SK-N-SH (cell line): ENCODE results near the gene RBM19. TPM values are rescaled to one million over a fixed set of nuclear protein-coding genes. Genes with fewer than 3 reads are reported as not detected.

Experiments
- CTCF ChIA-PET: fragments of 300-600, 350-600 bp; formaldehyde crosslinking; extraction: SDS; loops from one replicate; lab custom pipeline; 2021; lab: Yijun Ruan, JAX
- POLR2A ChIA-PET: fragments of 350-600 bp; sonication (Branson Sonifier 250); formaldehyde crosslinking; extraction: SDS; loops from one replicate; lab custom pipeline; 2020; ENCODE audit warnings: antibody characterized with exemption, inconsistent platforms; lab: Yijun Ruan, JAX
- DNase-seq: peaks from one replicate; pipeline ENCODE4 v3.0.0; 2012
- H2AFZ ChIP-seq: fragments of 200-600 bp; sonication (generic); 2 replicates; pipeline ENCODE4 v1.8.1; 2016; ENCODE audit warnings: antibody characterized with exemption, mild to moderate bottlenecking, low read depth
- H3F3A ChIP-seq: fragments of 200-600 bp; sonication (generic); replicated peaks from 2 replicates; pipeline ENCODE3; 2016; ENCODE audit warnings: antibody characterized with exemption, mild to moderate bottlenecking; ENCODE audit not compliant: insufficient read depth
- H3K27ac ChIP-seq, 2 experiments: fragments of 200-500 bp in 1 of 2; fragments of 200-600 bp in 1 of 2; sonication (Bioruptor generic) in 1 of 2; sonication (generic), shearing (Covaris generic) in 1 of 2; 2 replicates each; pipeline versions ENCODE4 v1.5.1 to v1.6.1; 2014 to 2016; ENCODE audit warnings: low read depth in 2 of 2, inconsistent platforms in 1 of 2, low read length in 1 of 2, mild to moderate bottlenecking in 1 of 2, mixed read lengths in 1 of 2
- H3K27me3 ChIP-seq: fragments of 200-600 bp; sonication (generic), shearing (Covaris generic); 2 replicates; pipeline ENCODE4 v1.6.1; 2016; ENCODE audit warnings: mixed run types; ENCODE audit not compliant: insufficient read depth
- H3K36me3 ChIP-seq, 2 experiments: fragments of 200-500 bp in 1 of 2; fragments of 200-600 bp in 1 of 2; sonication (Bioruptor generic) in 1 of 2; sonication (generic) in 1 of 2; replicated peaks in 1 of 2; 2 replicates each; pipeline versions ENCODE3 to v1.5.1; 2014 to 2016; ENCODE audit warnings: low read length in 1 of 2, mild to moderate bottlenecking in 1 of 2; ENCODE audit not compliant: insufficient read depth in 2 of 2, control insufficient read depth in 1 of 2
- H3K4me1 ChIP-seq, 2 experiments: fragments of 200-500 bp in 1 of 2; fragments of 200-600 bp in 1 of 2; sonication (Bioruptor generic) in 1 of 2; sonication (generic), shearing (Covaris generic) in 1 of 2; 2 replicates each; pipeline versions ENCODE4 v1.5.1 to v1.6.1; 2014 to 2016; ENCODE audit warnings: low read depth in 1 of 2, low read length in 1 of 2, mixed run types in 1 of 2; ENCODE audit not compliant: insufficient read depth in 2 of 2, control insufficient read depth in 1 of 2
- H3K4me2 ChIP-seq: fragments of 200-600 bp; sonication (generic), shearing (Covaris generic); 2 replicates; pipeline ENCODE4 v1.6.1; 2017; ENCODE audit warnings: mixed run types
- H3K4me3 ChIP-seq, 2 experiments: fragments of 200-500 bp in 1 of 2; fragments of 200-600 bp in 1 of 2; sonication (Bioruptor generic) in 1 of 2; sonication (generic), shearing (Covaris generic) in 1 of 2; 2 replicates each; pipeline versions ENCODE4 v1.5.1 to v1.8.1; 2014 to 2016; ENCODE audit warnings: low read depth in 2 of 2, inconsistent platforms in 1 of 2, low read length in 1 of 2, mild to moderate bottlenecking in 1 of 2, mixed read lengths in 1 of 2, moderate library complexity in 1 of 2
- H3K79me2 ChIP-seq: fragments of 200-600 bp; sonication (generic); 2 replicates; pipeline ENCODE4 v1.8.1; 2017; ENCODE audit warnings: mild to moderate bottlenecking; ENCODE audit not compliant: insufficient read depth
- H3K9ac ChIP-seq: fragments of 200-600 bp; sonication (generic); 2 replicates; pipeline ENCODE4 v1.6.1; 2017; ENCODE audit warnings: mixed run types
- H3K9me2 ChIP-seq: fragments of 200-600 bp; sonication (generic); 2 replicates; pipeline ENCODE4 v1.6.1; 2017; ENCODE audit warnings: mixed run types
- H3K9me3 ChIP-seq: fragments of 200-600 bp; sonication (generic); 2 replicates; pipeline ENCODE4 v1.6.1; 2017; ENCODE audit warnings: mixed run types, mild to moderate bottlenecking, moderate library complexity
- H4K20me1 ChIP-seq: fragments of 200-600 bp; sonication (generic); 2 replicates; pipeline ENCODE4 v1.6.1; 2017; ENCODE audit warnings: mild to moderate bottlenecking, mixed run types; ENCODE audit not compliant: insufficient read depth
- EP300 ChIP-seq, 2 experiments: IDR thresholded peaks; 2 replicates each; pipeline versions ENCODE4 v1.4.0 to v1.6.1; 2012; ENCODE audit warnings: borderline replicate concordance in 1 of 2, low read depth in 1 of 2, low read length in 1 of 2
- EZH2phosphoT487 ChIP-seq: fragments of 200-600 bp; sonication (generic); IDR thresholded peaks from 2 replicates; pipeline ENCODE4 v1.6.1; 2017; ENCODE audit warnings: low read depth, mixed run types, mild to moderate bottlenecking, antibody characterized with exemption, moderate library complexity, borderline replicate concordance
- FOSL2 ChIP-seq: IDR thresholded peaks from 2 replicates; pipeline ENCODE4 v1.4.0; 2012; ENCODE audit warnings: low read depth, mild to moderate bottlenecking, moderate library complexity, borderline replicate concordance
- FOXJ3 ChIP-seq: sonication (generic); formaldehyde crosslinking; IDR thresholded peaks from 2 replicates; pipeline ENCODE4 v1.5.1; 2020; ENCODE audit warnings: mild to moderate bottlenecking, missing genetic modification reagents
- GATA2 ChIP-seq: sonication (generic); formaldehyde crosslinking; IDR thresholded peaks from 2 replicates; pipeline ENCODE4 v1.5.0; 2020; ENCODE audit warnings: mild to moderate bottlenecking, missing genetic modification reagents
- IRF3 ChIP-seq: fragments of 150-350 bp; IDR thresholded peaks from 2 replicates; pipeline ENCODE4 v1.6.1; 2016; ENCODE audit warnings: mild to moderate bottlenecking, low read depth, low read length
- JUND ChIP-seq: IDR thresholded peaks from 2 replicates; pipeline ENCODE4 v1.4.0; 2012
- MEF2A ChIP-seq: IDR thresholded peaks from 2 replicates; pipeline ENCODE4 v1.4.0; 2012; ENCODE audit warnings: low read depth, borderline replicate concordance
- POLR2AphosphoS5 ChIP-seq: IDR thresholded peaks from 2 replicates; pipeline ENCODE4 v1.6.1; 2012; ENCODE audit warnings: low read depth, low read length
- RAD21 ChIP-seq: IDR thresholded peaks from 2 replicates; pipeline ENCODE4 v1.6.1; 2012; ENCODE audit warnings: mild to moderate bottlenecking, low read length
- RCOR1 ChIP-seq: fragments of 150-350 bp; IDR thresholded peaks from 2 replicates; pipeline ENCODE4 v1.6.1; 2017; ENCODE audit warnings: antibody characterized with exemption, low read length
- RFX5 ChIP-seq: IDR thresholded peaks from 2 replicates; pipeline ENCODE4 v1.6.1; 2012; ENCODE audit warnings: mild to moderate bottlenecking, improper control_type of control experiment, low read length
- RXRA ChIP-seq: IDR thresholded peaks from 2 replicates; pipeline ENCODE4 v1.4.0; 2012; ENCODE audit warnings: low read depth, mild to moderate bottlenecking, borderline replicate concordance
- SIN3A ChIP-seq: IDR thresholded peaks from 2 replicates; pipeline ENCODE4 v1.6.1; 2012; ENCODE audit warnings: low read depth, mild to moderate bottlenecking, low read length, moderate library complexity, borderline replicate concordance
- SMC3 ChIP-seq: IDR thresholded peaks from 2 replicates; pipeline ENCODE4 v1.6.1; 2012; ENCODE audit warnings: low read depth, low read length, improper control_type of control experiment
- TAF1 ChIP-seq: IDR thresholded peaks from 2 replicates; pipeline ENCODE4 v1.6.1; 2012; ENCODE audit warnings: low read depth, mild to moderate bottlenecking, low read length, moderate library complexity, borderline replicate concordance
- TCF12 ChIP-seq: IDR thresholded peaks from 2 replicates; pipeline ENCODE4 v1.4.0; 2012
- WGBS: methylation state at CpG from one replicate; pipeline ENCODE4 v1.1.6; 2017; ENCODE audit warnings: low lambda C conversion rate; 5-methylcytosine and 5-hydroxymethylcytosine counted together
- polyA plus RNA-seq, 3 experiments: library from polyadenylated mRNA; depleted of rRNA; stranded (reverse); fragments of >200 nt; gene quantifications; 2 replicates each; pipeline ENCODE4 v1.2.3, GENCODE V29; 2012
- TF ChIP-seq, protein P1 (sequence below): fragments of 200-600 bp; sonication (generic); IDR thresholded peaks from 2 replicates; pipeline ENCODE4 v1.6.1; 2017; ENCODE audit warnings: antibody characterized with exemption, mild to moderate bottlenecking, moderate library complexity
- TF ChIP-seq, protein P2 (sequence below): fragments of 150-350 bp; IDR thresholded peaks from 2 replicates; pipeline ENCODE4 v1.6.1; 2017; ENCODE audit warnings: antibody characterized with exemption, low read length, low read depth, borderline replicate concordance
- TF ChIP-seq, protein P3 (sequence below): IDR thresholded peaks from 2 replicates; pipeline ENCODE4 v1.4.0; 2012; ENCODE audit warnings: low read depth, borderline replicate concordance

Gene RBM19
- polyA plus RNA-seq, 1 of the 3 experiments (the other 2 are of a cell fraction): 16.6 TPM

DNA sequence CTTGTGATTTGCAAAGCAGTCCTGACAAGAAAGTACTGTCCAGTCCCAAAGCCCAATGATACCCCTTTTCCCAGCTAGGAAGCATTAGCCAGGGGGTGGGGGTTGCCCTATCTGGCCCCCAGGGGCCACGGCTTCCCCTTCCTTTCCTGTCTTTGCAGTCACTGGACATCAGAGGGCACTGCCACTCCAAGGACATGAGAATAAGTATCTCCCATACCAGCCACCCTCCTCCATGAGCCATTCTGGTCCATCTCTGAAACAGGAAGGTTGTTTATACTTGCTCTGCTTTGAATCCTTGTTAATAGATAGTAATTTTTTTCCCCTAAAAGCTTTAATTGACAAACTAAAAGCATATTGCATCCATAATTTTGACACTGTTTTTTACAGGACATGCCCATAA, 29.7 kb downstream of the RBM19 start:
- Histone ChIP-seq H3K9ac (no peak overlapping the region), H2AFZ (no peak overlapping the region), H3K9me3 (no peaks in the 10 kb centered on the region), H3F3A (no peaks in the 10 kb centered on the region), H3K4me3 (no peak overlapping the region), H3K79me2 (no peaks in the 10 kb centered on the region), H3K27me3 (no peaks in the 10 kb centered on the region), H3K27ac (no peak overlapping the region), H4K20me1 (no peaks in the 10 kb centered on the region), H3K36me3 (peaks cover 9 to 54% of the 10 kb centered on the region in 2 experiments), H3K4me2 (no peak overlapping the region), H3K4me1 (no peaks in the 10 kb centered on the region), H3K9me2 (no peaks in the 10 kb centered on the region)
- 67% methylated on average over 1 of the region's 1 CpG for WGBS
- TF ChIP-seq EZH2phosphoT487 (no peak), RCOR1 (no peak), SMC3 (no peak), RFX5 (no peak), JUND (no peak), MEF2A (no peak), FOXJ3 (CRISPR knock-in tag) (no peak)
- ChIA-PET POLR2A (no interaction called here), CTCF (interaction anchor here (1.2 kb wide), 1 partner anchor 23 kb away, joined by 4 read pairs; no protein-coding TSS in a partner anchor)
- DNase-seq: no peak

GRCh38 chr12:113935459-113935858, 30.7 kb downstream of the RBM19 start:
- ChIA-PET CTCF (no interaction called here), POLR2A (no interaction called here)
- Histone ChIP-seq H3K27me3 (no peaks in the 10 kb centered on the region), H3F3A (no peaks in the 10 kb centered on the region), H3K9me3 (no peaks in the 10 kb centered on the region), H3K9ac (no peak overlapping the region), H3K4me1 (no peaks in the 10 kb centered on the region), H3K4me2 (no peak overlapping the region), H2AFZ (no peak overlapping the region), H3K4me3 (no peak overlapping the region), H3K79me2 (no peaks in the 10 kb centered on the region), H4K20me1 (no peaks in the 10 kb centered on the region), H3K36me3 (peaks cover 5 to 49% of the 10 kb centered on the region in 2 experiments), H3K9me2 (no peaks in the 10 kb centered on the region), H3K27ac (no peak overlapping the region)
- no peak for DNase-seq
- TF ChIP-seq RCOR1: no peak
- no peak for TF ChIP-seq TAF1
- no peak for TF ChIP-seq JUND
- TF ChIP-seq, protein P1, sequence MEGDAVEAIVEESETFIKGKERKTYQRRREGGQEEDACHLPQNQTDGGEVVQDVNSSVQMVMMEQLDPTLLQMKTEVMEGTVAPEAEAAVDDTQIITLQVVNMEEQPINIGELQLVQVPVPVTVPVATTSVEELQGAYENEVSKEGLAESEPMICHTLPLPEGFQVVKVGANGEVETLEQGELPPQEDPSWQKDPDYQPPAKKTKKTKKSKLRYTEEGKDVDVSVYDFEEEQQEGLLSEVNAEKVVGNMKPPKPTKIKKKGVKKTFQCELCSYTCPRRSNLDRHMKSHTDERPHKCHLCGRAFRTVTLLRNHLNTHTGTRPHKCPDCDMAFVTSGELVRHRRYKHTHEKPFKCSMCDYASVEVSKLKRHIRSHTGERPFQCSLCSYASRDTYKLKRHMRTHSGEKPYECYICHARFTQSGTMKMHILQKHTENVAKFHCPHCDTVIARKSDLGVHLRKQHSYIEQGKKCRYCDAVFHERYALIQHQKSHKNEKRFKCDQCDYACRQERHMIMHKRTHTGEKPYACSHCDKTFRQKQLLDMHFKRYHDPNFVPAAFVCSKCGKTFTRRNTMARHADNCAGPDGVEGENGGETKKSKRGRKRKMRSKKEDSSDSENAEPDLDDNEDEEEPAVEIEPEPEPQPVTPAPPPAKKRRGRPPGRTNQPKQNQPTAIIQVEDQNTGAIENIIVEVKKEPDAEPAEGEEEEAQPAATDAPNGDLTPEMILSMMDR: no peak
- no peak for TF ChIP-seq POLR2AphosphoS5
- no peak for TF ChIP-seq TCF12
- TF ChIP-seq FOSL2: no peak
- no peak for TF ChIP-seq MEF2A
- TF ChIP-seq GATA2 (CRISPR knock-in tag): no peak
- no peak for TF ChIP-seq EP300 (IDR thresholded peaks at IDR 0.05; ENCODE audit: borderline replicate concordance in 1 of 2, low read depth in 1 of 2, low read length in 1 of 2)
- TF ChIP-seq, protein P2, sequence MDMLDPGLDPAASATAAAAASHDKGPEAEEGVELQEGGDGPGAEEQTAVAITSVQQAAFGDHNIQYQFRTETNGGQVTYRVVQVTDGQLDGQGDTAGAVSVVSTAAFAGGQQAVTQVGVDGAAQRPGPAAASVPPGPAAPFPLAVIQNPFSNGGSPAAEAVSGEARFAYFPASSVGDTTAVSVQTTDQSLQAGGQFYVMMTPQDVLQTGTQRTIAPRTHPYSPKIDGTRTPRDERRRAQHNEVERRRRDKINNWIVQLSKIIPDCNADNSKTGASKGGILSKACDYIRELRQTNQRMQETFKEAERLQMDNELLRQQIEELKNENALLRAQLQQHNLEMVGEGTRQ: no peak
- no peak for TF ChIP-seq RAD21
- TF ChIP-seq, protein P3, sequence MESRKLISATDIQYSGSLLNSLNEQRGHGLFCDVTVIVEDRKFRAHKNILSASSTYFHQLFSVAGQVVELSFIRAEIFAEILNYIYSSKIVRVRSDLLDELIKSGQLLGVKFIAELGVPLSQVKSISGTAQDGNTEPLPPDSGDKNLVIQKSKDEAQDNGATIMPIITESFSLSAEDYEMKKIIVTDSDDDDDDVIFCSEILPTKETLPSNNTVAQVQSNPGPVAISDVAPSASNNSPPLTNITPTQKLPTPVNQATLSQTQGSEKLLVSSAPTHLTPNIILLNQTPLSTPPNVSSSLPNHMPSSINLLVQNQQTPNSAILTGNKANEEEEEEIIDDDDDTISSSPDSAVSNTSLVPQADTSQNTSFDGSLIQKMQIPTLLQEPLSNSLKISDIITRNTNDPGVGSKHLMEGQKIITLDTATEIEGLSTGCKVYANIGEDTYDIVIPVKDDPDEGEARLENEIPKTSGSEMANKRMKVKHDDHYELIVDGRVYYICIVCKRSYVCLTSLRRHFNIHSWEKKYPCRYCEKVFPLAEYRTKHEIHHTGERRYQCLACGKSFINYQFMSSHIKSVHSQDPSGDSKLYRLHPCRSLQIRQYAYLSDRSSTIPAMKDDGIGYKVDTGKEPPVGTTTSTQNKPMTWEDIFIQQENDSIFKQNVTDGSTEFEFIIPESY: no peak
- TF ChIP-seq IRF3: no peak
- no peak for TF ChIP-seq RXRA
- TF ChIP-seq RFX5: no peak
- no peak for TF ChIP-seq EZH2phosphoT487
- no peak for TF ChIP-seq SIN3A
- WGBS: 88% methylated on average over 6 of the region's 6 CpGs
